Activated T-helper 1 cell treated with anti-CD3 and anti-CD28 coated beads, Interleukin-12 subunit alpha, Interleukin-12 subunit beta, Interleukin-2, Interleukin-4 antibody, amounts not matched to agents 30 ng/mL and 10 ng/mL and 1 ng/mL, durations not matched to agents 14 hours and 24 hours and 36 hours (primary cell): ENCODE measurements around the gene COL5A3. TPM values are rescaled to one million over a fixed set of nuclear protein-coding genes. Genes with fewer than 3 reads are reported as not detected.
"Not testable (repeated sequence)": the region's sequence is repeated elsewhere in the genome, so short reads cannot be mapped to it uniquely, and the experiment has no call there.

Experiments used
- DNase-seq: peaks from one replicate; pipeline ENCODE4 v3.0.0; 2021; ENCODE audit warnings: low spot score
- H3K27ac Mint-ChIP-seq: one replicate; pipeline ENCODE4 v1.8.0; 2021; ENCODE audit warnings: mild to moderate bottlenecking, mixed read lengths
- H3K27me3 Mint-ChIP-seq: one replicate; pipeline ENCODE4 v1.8.0; 2022; ENCODE audit warnings: mild to moderate bottlenecking, moderate library complexity, mixed read lengths; ENCODE audit not compliant: insufficient read depth
- H3K36me3 Mint-ChIP-seq: one replicate; pipeline ENCODE4 v1.8.0; 2021; ENCODE audit warnings: low read depth, mixed read lengths
- H3K4me1 Mint-ChIP-seq: one replicate; pipeline ENCODE4 v1.8.0; 2021; ENCODE audit warnings: low read depth, mixed read lengths
- H3K4me3 Mint-ChIP-seq: one replicate; pipeline ENCODE4 v1.8.0; 2021; ENCODE audit warnings: mild to moderate bottlenecking, moderate library complexity, mixed read lengths
- H3K9me3 Mint-ChIP-seq: one replicate; pipeline ENCODE4 v1.8.0; 2021; ENCODE audit warnings: mixed read lengths
- intact Hi-C: fragments of 100-400 bp; cut with micrococcal nuclease; formaldehyde crosslinking; loops from one replicate; pipeline ENCODE4 v1.15.1; 2024
- total RNA-seq: library from RNA; stranded (reverse); gene quantifications from 2 replicates; pipeline ENCODE4 v1.2.3, GENCODE V29; 2022

COL5A3 gene
- total RNA-seq, 1 donor from 2014 or later: 0.67 TPM

DNA sequence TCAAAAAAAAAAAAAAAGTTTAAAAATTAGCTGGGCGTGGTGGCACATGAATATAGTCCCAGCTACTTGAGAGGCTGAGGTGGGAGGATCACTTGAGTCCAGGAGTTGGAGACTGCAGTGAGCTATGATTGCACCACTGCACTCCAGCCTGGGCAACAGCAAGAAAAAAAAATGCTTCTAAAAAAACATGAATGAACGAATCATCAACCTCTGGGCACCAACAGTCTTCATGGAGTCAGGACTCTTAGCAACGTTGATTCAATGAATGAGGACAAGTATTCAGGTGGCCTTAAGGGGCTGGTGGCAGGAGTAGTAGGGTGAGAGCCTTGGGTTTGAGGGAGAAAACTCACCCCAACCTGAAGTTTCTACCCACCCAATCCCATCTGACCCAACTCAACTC, 53.3 kb downstream of the COL5A3 start:
- no peak overlapping the region for H3K4me3 Mint-ChIP-seq
- no peaks in the 10 kb centered on the region for H3K4me1 Mint-ChIP-seq
- no peaks in the 10 kb centered on the region for H3K36me3 Mint-ChIP-seq
- intact Hi-C loops: no loop called here
- DNase-seq: no peak
- H3K9me3 Mint-ChIP-seq: no peaks in the 10 kb centered on the region
- H3K27ac Mint-ChIP-seq: no peak overlapping the region
- peaks cover 2% of the 10 kb centered on the region for H3K27me3 Mint-ChIP-seq

DNA sequence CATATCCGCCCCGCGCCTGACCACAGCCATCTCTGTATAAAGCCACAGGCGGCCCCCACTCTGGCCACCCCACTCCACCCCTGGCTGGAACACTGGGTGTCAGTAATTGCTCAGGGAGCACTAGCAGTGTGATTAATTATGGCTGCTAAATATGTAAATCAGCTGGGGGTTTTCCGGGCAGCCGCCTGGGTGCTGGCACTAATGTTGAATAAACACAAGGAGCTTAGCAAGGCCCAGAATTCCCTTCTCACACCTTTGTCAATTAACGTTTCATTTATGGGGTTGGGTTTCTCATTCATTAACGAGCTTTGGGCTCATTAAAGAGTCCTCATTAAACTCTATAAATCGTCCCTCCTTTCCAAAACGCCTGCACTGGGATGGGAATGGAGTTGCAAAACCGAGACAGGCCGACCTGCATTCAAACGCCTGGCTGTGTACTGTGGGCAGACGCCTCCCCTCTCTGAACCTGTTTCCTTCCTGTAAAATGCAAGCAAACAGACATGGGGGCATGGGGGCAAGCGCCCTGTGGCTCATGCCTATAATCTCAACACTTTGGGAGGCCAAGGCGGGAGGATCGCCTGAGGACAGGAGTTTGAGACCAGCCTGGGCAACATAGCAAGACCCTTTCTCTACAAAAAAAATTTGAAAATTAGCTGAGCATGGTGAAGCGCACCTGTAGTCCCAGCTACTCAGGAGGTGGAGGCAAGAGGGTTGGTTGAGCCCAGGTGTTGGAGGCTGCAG, 56.3 kb downstream of the COL5A3 start:
- H3K27ac Mint-ChIP-seq: no peak overlapping the region
- intact Hi-C loops: no loop called here

DNA sequence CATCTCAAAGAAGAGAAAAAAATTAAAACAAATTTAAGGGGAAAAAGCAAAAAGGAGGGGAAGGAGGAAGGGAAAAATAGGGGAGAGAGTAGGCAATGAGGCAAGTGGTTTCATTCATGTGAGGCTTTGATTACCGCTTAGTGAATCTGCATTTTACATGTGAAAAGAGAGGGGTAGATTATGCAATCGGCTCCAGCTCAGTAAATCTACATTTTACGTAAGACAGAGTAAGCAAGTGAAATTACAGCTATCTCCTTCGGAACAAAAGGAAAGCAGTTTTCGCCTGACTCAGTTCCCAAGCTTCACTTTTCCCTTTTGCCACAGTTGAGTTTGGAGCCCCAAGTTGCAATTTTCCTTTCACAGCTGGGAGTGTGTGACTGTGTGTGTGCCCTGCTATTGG, 58.0 kb downstream of the COL5A3 start:
- H3K27ac Mint-ChIP-seq: no peak overlapping the region
- H3K9me3 Mint-ChIP-seq: no peaks in the 10 kb centered on the region
- no peaks in the 10 kb centered on the region for H3K36me3 Mint-ChIP-seq
- H3K27me3 Mint-ChIP-seq: peaks cover 2% of the 10 kb centered on the region
- no peak overlapping the region for H3K4me3 Mint-ChIP-seq
- no peaks in the 10 kb centered on the region for H3K4me1 Mint-ChIP-seq
- intact Hi-C loops: no loop called here
- no peak for DNase-seq

More for the DNA sequence above, 56.3 kb downstream of the COL5A3 start:
- Mint-ChIP-seq H3K27me3 (peaks cover 2% of the 10 kb centered on the region), H3K4me3 (no peak overlapping the region), H3K9me3 (no peaks in the 10 kb centered on the region), H3K36me3 (no peaks in the 10 kb centered on the region), H3K4me1 (no peaks in the 10 kb centered on the region)
- no peak for DNase-seq

DNA sequence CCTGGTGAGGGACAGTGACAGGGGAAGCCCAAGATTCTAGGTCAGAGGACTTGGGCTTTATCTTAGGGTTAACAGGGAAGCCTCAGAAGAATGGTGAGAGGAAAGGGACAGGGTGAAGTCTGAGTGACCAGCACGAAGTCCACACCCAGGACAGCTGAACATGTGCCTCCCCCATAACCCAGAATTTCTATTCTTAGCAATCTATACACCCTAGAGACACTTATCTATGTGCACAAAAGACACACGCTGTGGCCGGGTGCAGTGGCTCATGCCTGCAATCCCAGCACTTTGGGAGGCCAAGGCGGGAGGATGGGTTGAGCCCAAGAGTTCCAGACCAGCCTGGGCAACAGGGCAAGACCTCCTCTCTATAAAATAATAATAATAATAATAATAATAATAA, 62.9 kb downstream of the COL5A3 start:
- Mint-ChIP-seq H3K4me1 (no peaks in the 10 kb centered on the region), H3K36me3 (no peaks in the 10 kb centered on the region), H3K27me3 (peaks cover under 1% of the 10 kb centered on the region), H3K27ac (no peak overlapping the region), H3K4me3 (no peak overlapping the region), H3K9me3 (no peaks in the 10 kb centered on the region)
- intact Hi-C loops: no loop called here
- no peak for DNase-seq

DNA sequence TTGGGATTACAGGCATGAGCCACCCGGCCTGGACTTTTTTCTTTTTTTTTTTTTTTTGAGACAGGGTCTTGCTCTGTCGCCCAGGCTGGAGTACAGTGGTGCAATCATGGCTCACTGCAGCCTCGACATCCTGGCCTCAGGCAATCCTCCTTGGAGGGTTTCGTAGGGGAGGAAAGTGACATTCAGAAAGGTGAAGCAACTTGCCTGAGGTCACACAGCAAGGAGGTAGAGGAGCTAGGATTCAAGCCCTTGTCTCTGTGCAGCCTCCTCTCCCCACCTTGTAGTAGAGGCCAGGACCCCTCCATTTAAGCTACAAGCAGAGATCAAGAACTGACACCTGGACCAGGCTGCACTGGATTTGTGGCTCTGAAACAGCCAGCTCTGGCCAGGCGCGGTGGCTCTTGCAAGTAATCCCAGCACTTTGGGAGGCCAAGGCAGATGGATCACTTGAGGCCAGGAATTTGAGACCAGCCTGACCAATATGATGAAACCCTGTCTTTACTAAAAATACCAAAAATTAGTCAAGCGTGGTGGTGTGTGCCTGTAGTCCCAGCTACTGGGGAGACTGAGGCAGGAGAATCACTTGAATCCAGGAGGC, 63.7 kb downstream of the COL5A3 start:
- H3K27me3 Mint-ChIP-seq, H3K27ac Mint-ChIP-seq, H3K4me3 Mint-ChIP-seq, DNase-seq, H3K4me1 Mint-ChIP-seq, H3K36me3 Mint-ChIP-seq, intact Hi-C loops, H3K9me3 Mint-ChIP-seq: not testable (repeated sequence)

DNA sequence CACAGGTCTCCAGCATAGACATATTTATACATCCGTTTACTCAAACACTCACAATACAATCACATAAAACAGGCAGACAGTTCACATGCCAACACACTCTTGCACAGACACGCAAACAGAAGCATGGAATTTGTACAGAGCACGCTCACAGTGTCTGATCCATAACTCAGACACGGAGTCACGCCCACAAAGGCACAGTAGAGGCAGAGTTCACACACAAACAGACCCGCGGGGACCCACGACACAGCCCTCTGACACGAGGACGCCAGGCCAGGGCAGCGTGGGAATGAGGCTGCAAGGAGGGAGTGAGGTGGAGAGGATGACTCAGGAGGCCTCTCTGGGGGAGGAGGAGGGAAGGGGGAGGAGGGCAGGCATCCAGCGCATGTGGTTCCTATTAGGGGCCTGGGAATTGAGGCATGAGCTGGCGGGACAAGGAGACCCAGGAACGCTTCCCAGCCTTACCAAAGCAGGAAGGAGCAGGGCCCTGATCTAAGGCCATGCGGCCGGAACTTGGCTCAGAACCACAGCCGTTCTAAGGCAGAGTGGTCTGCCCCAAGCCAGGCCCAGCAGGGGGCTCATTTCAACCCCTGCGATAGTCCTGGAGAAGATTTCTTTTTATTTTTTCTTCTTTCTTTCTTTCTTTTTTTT, 64.9 kb downstream of the COL5A3 start:
- Mint-ChIP-seq H3K4me3 (no peak overlapping the region), H3K9me3 (peaks cover 3% of the 10 kb centered on the region), H3K27me3 (peaks cover 6% of the 10 kb centered on the region), H3K36me3 (no peaks in the 10 kb centered on the region), H3K27ac (no peak overlapping the region), H3K4me1 (no peaks in the 10 kb centered on the region)
- intact Hi-C loops: no loop called here
- no peak for DNase-seq

DNA sequence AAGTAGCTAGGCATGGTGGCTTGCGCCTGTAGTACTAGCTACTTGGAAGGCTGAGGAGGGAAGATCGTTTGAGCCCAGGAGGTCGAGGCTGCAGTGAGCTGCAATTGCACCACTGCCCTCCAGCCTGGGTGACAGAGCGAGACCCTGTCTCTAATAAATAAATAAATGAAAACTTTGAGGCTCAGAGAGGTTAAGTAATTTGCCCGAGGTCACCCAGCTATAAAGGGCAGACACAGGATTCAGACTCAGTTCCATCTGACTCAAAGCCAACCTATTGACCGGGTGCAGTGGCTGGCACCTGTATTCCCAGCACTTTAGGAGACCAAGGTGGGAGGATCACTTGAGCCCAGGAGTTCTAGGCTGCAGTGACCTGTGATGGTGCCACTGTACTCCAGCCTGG, 66.6 kb downstream of the COL5A3 start:
- intact Hi-C loops: no loop called here
- Mint-ChIP-seq H3K4me3 (no peak overlapping the region), H3K27me3 (peaks cover 9% of the 10 kb centered on the region), H3K9me3 (peaks cover 3% of the 10 kb centered on the region), H3K4me1 (no peaks in the 10 kb centered on the region), H3K36me3 (no peaks in the 10 kb centered on the region), H3K27ac (no peak overlapping the region)
- DNase-seq: no peak

DNA sequence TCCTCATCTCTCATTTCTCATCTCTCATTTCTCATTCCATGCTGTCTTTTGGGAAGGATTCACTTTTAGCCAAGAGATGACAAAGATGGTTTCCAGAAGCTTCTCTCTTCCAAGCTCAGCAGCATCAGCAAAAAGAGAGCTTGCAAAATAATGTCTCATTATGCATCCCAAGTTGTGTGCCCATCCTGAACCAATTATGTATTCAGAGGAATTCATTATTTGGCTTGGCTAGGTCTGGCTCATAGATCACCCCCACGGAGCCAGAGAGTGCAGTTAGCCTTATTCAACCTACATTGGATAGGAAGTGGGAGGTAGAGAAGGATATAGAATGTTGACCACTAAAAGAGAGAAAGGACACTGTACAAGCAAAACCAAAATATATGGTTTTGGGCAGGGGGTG, 68.6 kb downstream of the COL5A3 start:
- DNase-seq: no peak
- H3K4me3 Mint-ChIP-seq: no peak overlapping the region

DNA sequence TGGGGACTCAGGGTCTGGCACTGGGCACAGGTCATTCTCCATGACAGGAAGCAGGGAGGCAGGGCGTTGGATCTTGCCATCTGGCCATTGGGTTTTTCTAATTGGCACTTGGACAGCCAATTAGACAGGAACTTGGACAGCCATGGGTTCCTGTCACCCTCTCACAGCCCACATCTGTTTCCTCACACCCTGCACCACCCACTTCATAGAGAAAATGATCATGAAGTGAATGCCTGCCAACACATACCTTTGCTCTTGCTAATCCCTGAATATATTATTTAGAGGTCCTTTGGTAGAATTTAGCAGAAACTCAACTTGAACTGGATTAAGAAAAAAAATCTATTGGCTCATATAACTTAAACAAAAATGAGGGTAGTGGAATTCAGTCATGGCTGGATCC, 69.1 kb downstream of the COL5A3 start:
- H3K9me3 Mint-ChIP-seq: peaks cover 3% of the 10 kb centered on the region
- no peak for DNase-seq
- intact Hi-C loops: no loop called here
- H3K27ac Mint-ChIP-seq: no peak overlapping the region
- H3K27me3 Mint-ChIP-seq: peaks cover 23% of the 10 kb centered on the region
- H3K4me3 Mint-ChIP-seq: no peak overlapping the region
- peaks cover 5% of the 10 kb centered on the region for H3K4me1 Mint-ChIP-seq
- no peaks in the 10 kb centered on the region for H3K36me3 Mint-ChIP-seq

More for the DNA sequence above, 68.6 kb downstream of the COL5A3 start:
- Mint-ChIP-seq H3K36me3 (no peaks in the 10 kb centered on the region), H3K4me1 (peaks cover 5% of the 10 kb centered on the region), H3K9me3 (peaks cover 3% of the 10 kb centered on the region), H3K27ac (no peak overlapping the region), H3K27me3 (peaks cover 22% of the 10 kb centered on the region)
- intact Hi-C loops: no loop called here

DNA sequence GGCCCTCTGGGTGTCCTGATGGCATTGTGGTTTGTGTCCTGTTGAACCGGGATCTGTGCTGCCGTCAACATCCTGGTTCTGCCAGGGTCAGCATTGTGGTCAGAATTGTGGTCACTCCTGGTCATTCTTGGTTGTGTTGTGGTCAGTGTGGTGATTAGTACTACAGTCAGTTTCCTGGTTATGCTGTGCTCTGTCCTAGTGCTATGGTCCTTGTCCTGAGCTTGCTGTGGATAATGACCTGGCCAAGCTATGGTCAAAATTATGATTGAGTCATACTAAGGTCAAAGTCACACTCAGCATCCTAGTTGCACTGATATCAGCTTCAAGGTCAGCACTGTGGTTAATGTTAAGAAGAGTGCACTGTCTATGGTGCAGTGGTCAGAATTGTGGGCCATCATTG, 69.5 kb downstream of the COL5A3 start:
- Mint-ChIP-seq H3K27ac (no peak overlapping the region), H3K36me3 (no peaks in the 10 kb centered on the region), H3K9me3 (peaks cover 3% of the 10 kb centered on the region), H3K4me1 (peaks cover 5% of the 10 kb centered on the region), H3K27me3 (peaks cover 24% of the 10 kb centered on the region), H3K4me3 (no peak overlapping the region)
- intact Hi-C loops: no loop called here
- no peak for DNase-seq

DNA sequence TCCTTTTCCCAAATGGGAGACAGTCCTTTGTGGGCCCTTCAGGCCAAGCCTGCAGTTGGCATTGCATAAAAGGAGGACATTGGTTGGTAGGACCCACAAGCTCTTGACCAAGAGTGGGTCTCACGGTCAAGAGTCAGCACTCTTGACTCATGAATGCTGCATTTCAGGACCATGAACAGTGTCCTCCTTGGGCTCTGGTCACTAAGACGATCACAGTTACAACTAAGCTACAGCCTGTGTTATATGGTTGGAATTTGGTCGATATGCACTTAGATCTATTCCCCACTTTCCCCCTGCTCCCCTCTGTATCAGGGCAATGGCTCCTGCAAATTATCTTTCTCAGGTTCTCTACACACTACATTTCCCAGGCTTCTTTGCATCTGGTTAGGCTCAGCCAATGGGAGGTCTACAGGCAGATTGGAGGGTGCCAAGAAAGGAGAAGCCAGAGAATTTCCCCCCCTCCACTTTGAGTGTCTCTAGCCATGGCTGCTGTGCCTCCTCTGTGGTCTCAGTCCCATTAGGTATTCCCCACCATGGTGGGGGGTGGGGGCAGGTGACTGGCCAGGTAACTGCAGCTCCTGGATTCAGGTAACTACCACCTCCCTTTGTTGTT, 70.9 kb downstream of the COL5A3 start:
- Mint-ChIP-seq H3K4me3 (no peak overlapping the region), H3K27me3 (peaks cover 38% of the 10 kb centered on the region), H3K4me1 (peaks cover 19% of the 10 kb centered on the region), H3K27ac (no peak overlapping the region), H3K9me3 (peaks cover 3% of the 10 kb centered on the region), H3K36me3 (no peaks in the 10 kb centered on the region)
- no peak for DNase-seq
- intact Hi-C loops: no loop called here

DNA sequence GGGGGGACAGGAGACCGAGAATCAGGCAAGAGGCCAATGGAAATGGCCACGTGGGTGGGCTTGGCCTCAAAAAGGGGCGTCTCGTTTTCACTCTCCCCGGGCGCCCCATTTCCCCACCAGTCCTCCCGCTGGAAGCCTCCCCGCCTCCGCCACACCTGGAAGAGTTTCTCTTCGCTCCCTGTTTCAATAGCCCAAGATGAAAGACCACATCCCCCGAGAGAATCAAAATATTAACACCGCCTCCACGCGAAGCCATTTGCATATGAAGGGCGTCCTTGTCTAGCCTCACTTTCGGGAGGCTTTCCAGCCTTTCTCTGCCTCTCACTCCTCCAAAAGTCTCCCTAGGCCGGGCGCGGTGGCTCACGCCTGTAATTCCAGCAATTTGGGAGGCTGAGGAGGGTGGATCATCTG, 73.3 kb downstream of the COL5A3 start:
- peak overlapping the region; percentile 29 for H3K4me3 Mint-ChIP-seq

More for the DNA sequence above, 73.3 kb downstream of the COL5A3 start:
- H3K4me1 Mint-ChIP-seq: peaks cover 21% of the 10 kb centered on the region
- H3K27ac Mint-ChIP-seq: no peak overlapping the region
- intact Hi-C loops: no loop called here
- H3K27me3 Mint-ChIP-seq: peaks cover 55% of the 10 kb centered on the region
- no peaks in the 10 kb centered on the region for H3K9me3 Mint-ChIP-seq
- H3K36me3 Mint-ChIP-seq: no peaks in the 10 kb centered on the region
- DNase-seq: no peak
